ENCODE results near the gene LYL1. TPM values are rescaled to one million over a fixed set of nuclear protein-coding genes. Genes with fewer than 3 reads are reported as not detected.
A peak's percentile ranks its signal among the peaks of the same experiment; 100 is the strongest.

LYL1 gene
- total RNA-seq, 1 experiment from 2014 or later: 0.63 TPM

- H3K14ac ChIP-seq (ENCODE audit: insufficient read depth, low read length): no peak overlapping the region
- peak; percentile 47; the same call in 1 of the 3 replicates for TF ChIP-seq CTCF (conservative IDR thresholded peaks at IDR 0.05)
- H2BK20ac ChIP-seq (ENCODE audit: low read depth, low read length, poor library complexity, severe bottlenecking): no peak overlapping the region
- WGBS (ENCODE audit: extremely low coverage, insufficient read length, low lambda C conversion rate): no CpG with 5 or more reads among the region's 44 CpGs
- H3K23me2 ChIP-seq (ENCODE audit: insufficient read length, low read depth, low read length, poor library complexity, severe bottlenecking): peaks cover 13% of the 10 kb centered on the region
- no peak overlapping the region for H2AFZ ChIP-seq (ENCODE audit: low read length)
- H3K4me1 ChIP-seq (ENCODE audit: insufficient read depth, low read length): 0 out of 2 replicates have a peak, but pooled peaks cover 2% of the 10 kb centered on the region
- H3K79me2 ChIP-seq (ENCODE audit: insufficient read depth, low read length): no peaks in the 10 kb centered on the region
- H3K4ac ChIP-seq (ENCODE audit: low read depth, low read length): no peak overlapping the region
- no peak overlapping the region for H3K18ac ChIP-seq (ENCODE audit: insufficient read length, low read depth, low read length)
- H4K8ac ChIP-seq (replicated peaks; ENCODE audit: insufficient read length, low read depth, low read length): no peak overlapping the region
- no peak overlapping the region for H2BK15ac ChIP-seq (ENCODE audit: low read depth, low read length)
- H2BK120ac ChIP-seq (ENCODE audit: low read depth, low read length, poor library complexity, severe bottlenecking): no peak overlapping the region
- no peak overlapping the region for H3K27ac ChIP-seq (ENCODE audit: insufficient read length, low read depth, low read length)
- peaks cover 39% of the 10 kb centered on the region; the same call in 1 of the 2 replicates for H3K27me3 ChIP-seq (ENCODE audit: insufficient read depth, low read length)
- Mint-ChIP-seq H3K4me1 (peaks cover 32 to 47% of the 10 kb centered on the region in 2 experiments), H3K27ac (peak overlapping the region in 1 of 3 experiments; percentile 8; a peak in 1 of 7 replicates), H3K4me3 (peak overlapping the region; percentile 55 to 76), H3K27me3 (ENCODE audit: low read depth) (peaks cover 86% of the 10 kb centered on the region), H3K9me3 (peaks cover 4 to 7% of the 10 kb centered on the region in 2 experiments; a peak in 4 of 5 replicates), H3K36me3 (ENCODE audit: insufficient read depth in 1 of 3, low read depth in 3 of 3) (no peaks in the 10 kb centered on the region; a peak in 1 of 7 replicates)
- no peak overlapping the region for H3T11ph ChIP-seq (ENCODE audit: low read length)
- peak; percentile 89 for DNase-seq
- H3K4me2 ChIP-seq (ENCODE audit: insufficient read depth, insufficient read length, low read length): peak overlapping the region; percentile 67
- no peaks in the 10 kb centered on the region for H4K20me1 ChIP-seq (ENCODE audit: control insufficient read depth, insufficient read depth, insufficient read length)
- no peak overlapping the region for H3K23ac ChIP-seq (ENCODE audit: insufficient read length, low read depth, low read length)
- H3K9me3 ChIP-seq (ENCODE audit: control insufficient read depth, low read depth, low read length): no peaks in the 10 kb centered on the region
- no peak overlapping the region for H3K56ac ChIP-seq (ENCODE audit: insufficient read length, low read depth, low read length)
- no peak overlapping the region for H2AK5ac ChIP-seq (ENCODE audit: insufficient read length, low read length)
- H2BK12ac ChIP-seq (ENCODE audit: insufficient read length, low read depth, low read length): no peak overlapping the region
- H2BK5ac ChIP-seq (ENCODE audit: insufficient read length, low read length): no peak overlapping the region
- no peak overlapping the region for H4K5ac ChIP-seq (ENCODE audit: insufficient read length, low read depth, low read length)
- H3K9ac ChIP-seq (ENCODE audit: extremely low read depth, insufficient read length, low read length): no peak overlapping the region
- no peaks in the 10 kb centered on the region for H3K79me1 ChIP-seq (ENCODE audit: insufficient read depth, low read depth, low read length, poor library complexity, severe bottlenecking)
- H4K91ac ChIP-seq (ENCODE audit: insufficient read length, low read depth, low read length): no peak overlapping the region
These were observed 6.4 kb downstream of the LYL1 start for GRCh38 chr19:13095934-13096927.

Measured in H9 (cell line).